Measurements from ENCODE around the gene PRPF38A.
"Not testable (repeated sequence)": the region's sequence is repeated elsewhere in the genome, so short reads cannot be mapped to it uniquely, and the experiment has no call there.

Gene PRPF38A

GRCh38 chr1:52404116-52404974 lies at the start of gene PRPF38A, which contains the start of gene ORC1:
Gene PRPF38A, plus strand, starts transcription at chr1:52404602. Its CDS starts 148 bp downstream, at chr1:52404750.
Gene ORC1, minus strand, starts transcription at chr1:52404423. Its CDS starts 2,200 bp downstream, at chr1:52402223.
- DNase-seq: peak; percentile 99

GRCh38 chr1:52355436-52355835 lies 49.0 kb upstream of the PRPF38A start:
- no peak for DNase-seq

- no peak for DNase-seq
Measured at GRCh38 chr1:52355847-52356505, 48.4 kb upstream of the PRPF38A start.

GRCh38 chr1:52356818-52357355 lies 47.5 kb upstream of the PRPF38A start:
- DNase-seq: no peak

GRCh38 chr1:52357397-52357796 lies 47.0 kb upstream of the PRPF38A start:
- DNase-seq: no peak

GRCh38 chr1:52358851-52359497 lies 45.4 kb upstream of the PRPF38A start:
- no peak for DNase-seq

GRCh38 chr1:52359676-52360594 lies 44.5 kb upstream of the PRPF38A start:
- no peak for DNase-seq

- DNase-seq: no peak
Measured at GRCh38 chr1:52360595-52360968, 43.8 kb upstream of the PRPF38A start.

GRCh38 chr1:52364235-52364839 lies 40.1 kb upstream of the PRPF38A start:
- DNase-seq: no peak

GRCh38 chr1:52365071-52365745 lies 39.2 kb upstream of the PRPF38A start:
- no peak for DNase-seq

GRCh38 chr1:52365746-52366516 lies 38.5 kb upstream of the PRPF38A start, which contains the start of gene CC2D1B:
Gene CC2D1B, minus strand, starts transcription at chr1:52366205. Its CDS starts 1,585 bp downstream, at chr1:52364620.
- DNase-seq: peak; percentile 99

GRCh38 chr1:52366517-52366827 lies 37.9 kb upstream of the PRPF38A start:
- no peak for DNase-seq

GRCh38 chr1:52367272-52367671 lies 37.1 kb upstream of the PRPF38A start:
- no peak for DNase-seq

- peak; percentile 79 for DNase-seq
Measured at GRCh38 chr1:52368383-52369172, 35.8 kb upstream of the PRPF38A start.

GRCh38 chr1:52369851-52370250 lies 34.6 kb upstream of the PRPF38A start:
- not testable (repeated sequence) for DNase-seq

- DNase-seq: no peak
Measured at GRCh38 chr1:52385376-52385775, 19.0 kb upstream of the PRPF38A start.

- DNase-seq: no peak
Measured at GRCh38 chr1:52386458-52386857, 17.9 kb upstream of the PRPF38A start.

GRCh38 chr1:52393174-52393573 lies 11.2 kb upstream of the PRPF38A start:
- no peak for DNase-seq

- no peak for DNase-seq
Measured at GRCh38 chr1:52399629-52400028, 4.8 kb upstream of the PRPF38A start.

GRCh38 chr1:52400131-52400530 lies 4.3 kb upstream of the PRPF38A start:
- no peak for DNase-seq

Data from NCI-H146 (cell line).